Measurements from ENCODE around the gene ASTN2.

DNA sequence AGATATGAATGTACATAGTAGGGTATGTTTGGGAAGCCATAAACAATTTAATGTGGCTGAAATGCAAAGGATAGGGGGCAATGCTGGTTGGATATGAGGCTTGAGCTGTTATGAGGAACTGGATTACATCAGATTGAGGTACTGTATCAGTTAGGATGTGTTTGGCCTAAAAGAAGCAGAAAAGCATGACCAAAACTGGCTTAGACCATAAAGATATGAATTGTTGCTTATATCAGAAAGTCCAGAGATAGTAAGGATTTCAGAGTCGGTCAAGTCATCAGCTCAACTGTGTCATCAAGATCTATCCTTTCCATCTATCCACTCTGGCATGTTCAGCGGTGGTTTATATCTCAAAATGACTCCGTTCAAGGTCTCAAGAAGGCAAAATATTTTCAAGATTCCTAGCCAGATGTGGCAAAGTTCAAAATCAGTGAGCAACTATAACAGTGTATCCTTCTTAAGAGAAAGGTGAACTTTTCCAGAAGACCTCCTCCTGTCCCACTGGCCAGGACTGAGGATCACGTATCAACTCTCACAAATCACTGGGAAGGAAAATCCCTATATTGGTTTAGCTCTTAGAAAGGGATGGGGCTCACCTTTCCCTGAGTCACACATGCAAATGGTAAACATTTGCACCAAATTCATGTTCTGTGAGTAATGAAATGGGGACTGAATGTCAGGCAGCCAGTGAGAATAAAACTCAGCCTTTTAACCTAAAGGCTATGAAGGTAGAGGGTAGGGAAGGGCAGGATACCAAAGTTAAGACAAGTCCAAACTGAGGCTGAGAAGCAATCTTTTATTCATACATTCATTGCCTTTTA, 469.9 kb downstream of the ASTN2 start:
- TF ChIP-seq POLR2AphosphoS5 (IDR thresholded peaks at IDR 0.05; ENCODE audit: insufficient read depth, low read depth, low read length) (no peak), EZH2 (IDR thresholded peaks at IDR 0.05; ENCODE audit: borderline replicate concordance, low read depth, low read length, severe bottlenecking) (no peak), CTCF (IDR thresholded peaks at IDR 0.05; ENCODE audit: extremely low read depth in 1 of 2, insufficient read depth in 1 of 2, low read depth in 1 of 2, low read length in 2 of 2) (no peak), FOS (IDR thresholded peaks at IDR 0.05; ENCODE audit: borderline replicate concordance, insufficient read depth, low read length) (no peak), POLR2A (IDR thresholded peaks at IDR 0.05; ENCODE audit: low read depth, low read length) (no peak), MYC (IDR thresholded peaks at IDR 0.05; ENCODE audit: low read depth, low read length) (no peak), GATA2 (IDR thresholded peaks at IDR 0.05; ENCODE audit: insufficient read depth, insufficient read length, low read depth, low read length) (no peak), JUN (IDR thresholded peaks at IDR 0.05; ENCODE audit: borderline replicate concordance, insufficient read depth, insufficient read length, low read depth) (no peak)
- TF ChIP-seq, protein P1, sequence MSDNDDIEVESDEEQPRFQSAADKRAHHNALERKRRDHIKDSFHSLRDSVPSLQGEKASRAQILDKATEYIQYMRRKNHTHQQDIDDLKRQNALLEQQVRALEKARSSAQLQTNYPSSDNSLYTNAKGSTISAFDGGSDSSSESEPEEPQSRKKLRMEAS (IDR thresholded peaks at IDR 0.05; ENCODE audit: insufficient read depth, insufficient read length): no peak

Measured in endothelial cell of umbilical vein (primary cell).